ENCODE results near the gene NETO2. TPM values are rescaled to one million over a fixed set of nuclear protein-coding genes. Genes with fewer than 3 reads are reported as not detected.
A peak's percentile ranks its signal among the peaks of the same experiment; 100 is the strongest.
"Not testable (repeated sequence)": the region's sequence is repeated elsewhere in the genome, so short reads cannot be mapped to it uniquely, and the experiment has no call there.

NETO2 gene, protein sequence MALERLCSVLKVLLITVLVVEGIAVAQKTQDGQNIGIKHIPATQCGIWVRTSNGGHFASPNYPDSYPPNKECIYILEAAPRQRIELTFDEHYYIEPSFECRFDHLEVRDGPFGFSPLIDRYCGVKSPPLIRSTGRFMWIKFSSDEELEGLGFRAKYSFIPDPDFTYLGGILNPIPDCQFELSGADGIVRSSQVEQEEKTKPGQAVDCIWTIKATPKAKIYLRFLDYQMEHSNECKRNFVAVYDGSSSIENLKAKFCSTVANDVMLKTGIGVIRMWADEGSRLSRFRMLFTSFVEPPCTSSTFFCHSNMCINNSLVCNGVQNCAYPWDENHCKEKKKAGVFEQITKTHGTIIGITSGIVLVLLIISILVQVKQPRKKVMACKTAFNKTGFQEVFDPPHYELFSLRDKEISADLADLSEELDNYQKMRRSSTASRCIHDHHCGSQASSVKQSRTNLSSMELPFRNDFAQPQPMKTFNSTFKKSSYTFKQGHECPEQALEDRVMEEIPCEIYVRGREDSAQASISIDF
- total RNA-seq (under 1 TPM; 0.29 to 0.38 TPM), polyA plus RNA-seq (under 1 TPM in 1 of 3 donors, not detected in 2; 0.91 TPM), total RNA-seq (0 to 24.7 (median 0.72) reads per million in 6 experiments)

DNA sequence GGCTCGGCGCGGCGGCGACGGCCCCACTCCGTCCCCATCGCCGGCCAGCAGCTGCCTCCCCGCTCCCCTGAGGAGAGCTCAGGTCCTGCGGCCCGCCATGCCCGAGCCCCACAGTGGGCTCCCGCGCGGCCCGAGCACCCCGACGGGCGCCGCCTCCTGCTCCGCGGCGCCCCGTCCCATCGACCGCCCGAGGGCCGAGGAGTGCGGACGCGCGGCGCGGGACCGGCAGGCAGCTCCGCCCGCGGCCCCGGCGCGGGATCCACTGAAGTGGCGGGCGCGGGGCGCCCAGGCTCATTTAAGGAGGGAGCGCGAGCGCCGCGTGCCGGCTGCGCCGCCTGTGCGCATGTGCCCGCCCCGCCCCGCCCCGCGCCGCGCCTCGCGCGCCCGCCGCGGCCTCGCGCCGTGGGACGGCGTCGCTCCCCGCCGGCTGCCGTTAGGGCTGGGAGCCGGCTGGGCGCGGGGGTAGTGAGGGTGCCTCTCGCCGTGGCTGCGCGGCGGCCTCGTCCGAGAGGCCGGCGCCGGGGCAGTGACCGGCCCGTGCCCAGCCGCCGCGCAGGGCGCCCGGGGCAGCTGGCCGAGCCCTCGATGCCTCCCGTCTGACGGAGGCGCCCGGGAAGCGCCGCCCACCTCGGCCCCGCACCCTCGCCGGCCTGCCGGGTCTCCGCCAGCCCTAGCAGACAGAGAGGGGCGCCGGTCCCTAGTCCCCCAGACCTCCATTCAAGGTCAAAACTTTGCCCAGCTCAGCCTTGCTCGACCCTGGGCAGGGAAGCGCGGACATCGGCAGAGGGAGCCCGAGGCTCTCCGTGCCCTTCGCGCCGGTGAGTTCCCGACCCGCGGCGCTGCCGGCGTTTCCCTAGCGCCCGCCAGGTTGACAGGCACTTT lies at the start of gene NETO2:
Gene NETO2 (minus strand): TSS at position 269 of the 882 bp plus-strand sequence. CDS start 333 bp downstream, outside the sequence.
- Mint-ChIP-seq H3K27me3 (peaks cover 15 to 34% (median 27%) of the 10 kb centered on the region in 5 donors), H3K4me3 (peak within 1 kb of the TSS; percentile 61 to 88 (median 81)), H3K36me3 (peaks cover 0 to 5% (median 0%) of the 10 kb centered on the region in 3 donors), H3K9me3 (peaks cover 0 to 6% (median 0%) of the 10 kb centered on the region in 9 donors), H3K27ac (peak within 1 kb of the TSS in 2 of 10 donors; percentile 14 to 37), H3K4me1 (peaks cover 8 to 21% (median 15%) of the 10 kb centered on the region in 4 donors)
- POLR2A ChIA-PET, result interaction anchor here (1.0 kb wide), 1 partner anchor 170 kb away, joined by 3 read pairs; no protein-coding TSS in a partner anchor
- ATAC-seq (peak; percentile 64 to 74), DNase-seq (peak in 9 of 10 donors; percentile 10 to 52 (median 33))

DNA sequence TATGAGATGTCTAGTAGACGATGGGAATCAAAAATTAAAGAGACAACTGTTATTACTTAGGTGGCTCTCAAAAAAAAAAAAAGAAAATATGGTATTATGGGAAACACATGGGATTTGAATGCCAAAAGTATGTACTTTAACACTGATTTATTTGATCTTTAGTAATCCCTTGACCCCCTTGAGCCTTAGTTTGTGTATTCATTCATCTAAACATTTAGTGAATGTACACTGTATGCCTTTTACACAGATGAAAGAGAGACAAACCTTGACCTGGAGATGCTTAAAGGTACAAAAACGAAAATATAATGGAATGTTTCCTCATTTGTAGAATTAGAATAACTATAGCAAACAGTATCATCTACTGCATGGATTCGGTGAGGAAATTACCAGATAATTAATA lies 38.6 kb upstream of the NETO2 start:
- ATAC-seq (no peak), DNase-seq (no peak)
- Mint-ChIP-seq H3K36me3 (peaks cover 4 to 24% (median 23%) of the 10 kb centered on the region in 3 donors), H3K4me3 (no peak overlapping the region), H3K27me3 (no peaks in the 10 kb centered on the region), H3K4me1 (peaks cover 0 to 2% (median under 1%) of the 10 kb centered on the region in 4 donors), H3K27ac (no peak overlapping the region), H3K9me3 (peaks cover 0 to 23% (median 6%) of the 10 kb centered on the region in 9 donors)
- POLR2A ChIA-PET, result no interaction called here

DNA sequence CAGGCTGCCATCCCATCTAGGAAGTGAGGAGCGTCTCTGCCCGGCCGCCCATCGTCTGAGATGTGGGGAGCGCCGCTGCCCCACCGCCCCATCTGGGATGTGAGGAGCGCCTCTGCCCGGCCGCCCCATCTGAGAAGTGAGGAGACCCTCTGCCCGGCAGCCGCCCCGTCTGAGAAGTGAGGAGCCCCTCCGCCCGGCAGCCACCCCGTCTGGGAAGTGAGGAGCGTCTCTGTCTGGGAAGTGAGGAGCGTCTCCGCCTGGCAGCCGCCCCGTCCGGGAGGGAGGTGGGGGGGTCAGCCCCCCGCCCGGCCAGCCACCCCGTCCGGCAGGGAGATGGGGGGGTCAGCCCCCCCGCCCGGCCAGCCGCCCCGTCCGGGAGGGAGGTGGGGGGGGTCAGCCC lies 37.3 kb upstream of the NETO2 start:
- H3K27ac Mint-ChIP-seq, POLR2A ChIA-PET, H3K4me1 Mint-ChIP-seq, ATAC-seq, DNase-seq, H3K4me3 Mint-ChIP-seq, H3K27me3 Mint-ChIP-seq: not testable (repeated sequence)
- Mint-ChIP-seq H3K9me3 (peaks cover 0 to 23% (median 6%) of the 10 kb centered on the region in 9 donors), H3K36me3 (peaks cover 4 to 24% (median 23%) of the 10 kb centered on the region in 3 donors)

DNA sequence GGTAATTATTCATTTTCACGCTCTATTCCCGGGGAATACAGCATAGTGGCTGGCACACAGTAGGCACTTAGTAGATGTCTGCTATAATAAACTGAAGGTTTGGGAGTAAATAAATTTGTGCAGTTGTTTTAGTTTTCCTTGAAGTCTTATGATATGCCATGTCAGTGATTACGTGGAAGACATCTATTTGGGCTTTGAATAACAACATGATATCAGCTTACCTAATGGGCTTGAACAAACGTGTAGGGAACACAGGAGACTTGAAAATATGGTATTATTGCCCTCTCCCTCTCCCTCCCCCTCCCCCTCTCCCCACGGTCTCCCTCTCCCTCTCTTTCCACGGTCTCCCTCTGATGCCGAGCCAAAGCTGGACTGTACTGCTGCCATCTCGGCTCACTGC lies 36.3 kb upstream of the NETO2 start:
- H3K4me3 Mint-ChIP-seq, result no peak overlapping the region
- DNase-seq, result no peak
- peaks cover 4 to 20% (median 18%) of the 10 kb centered on the region in 3 donors for H3K36me3 Mint-ChIP-seq
- H3K9me3 Mint-ChIP-seq, result peaks cover 0 to 18% (median 4%) of the 10 kb centered on the region in 9 donors
- POLR2A ChIA-PET, result no interaction called here
- no peaks in the 10 kb centered on the region for H3K27me3 Mint-ChIP-seq
- H3K27ac Mint-ChIP-seq, result no peak overlapping the region
- peaks cover 0 to 3% (median under 1%) of the 10 kb centered on the region in 4 donors for H3K4me1 Mint-ChIP-seq
- no peak for ATAC-seq

DNA sequence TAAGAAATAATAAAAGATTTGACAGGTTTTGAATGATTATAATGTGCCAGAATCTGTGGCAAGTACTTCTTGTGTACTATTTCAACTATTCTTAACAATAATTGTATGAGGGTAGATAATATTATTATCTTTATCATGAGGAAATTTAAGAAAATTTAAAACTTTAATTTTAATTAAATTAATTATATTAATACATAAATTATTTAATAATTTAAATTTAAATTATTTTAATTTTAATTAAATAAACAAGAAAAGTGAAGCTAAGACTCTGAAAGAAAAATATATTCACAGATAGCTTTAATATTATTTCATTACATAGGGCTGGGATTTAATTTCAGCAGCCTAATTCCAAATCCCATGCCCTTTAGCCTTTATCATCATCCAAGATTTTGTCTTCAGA lies 31.4 kb upstream of the NETO2 start:
- no peak overlapping the region for H3K27ac Mint-ChIP-seq
- no peak for ATAC-seq
- H3K27me3 Mint-ChIP-seq, result no peaks in the 10 kb centered on the region
- H3K9me3 Mint-ChIP-seq, result peaks cover 0 to 6% (median 2%) of the 10 kb centered on the region in 9 donors
- peaks cover 0 to 7% (median under 1%) of the 10 kb centered on the region in 4 donors for H3K4me1 Mint-ChIP-seq
- H3K36me3 Mint-ChIP-seq, result peaks cover 4 to 14% (median 9%) of the 10 kb centered on the region in 3 donors
- no peak overlapping the region for H3K4me3 Mint-ChIP-seq
- POLR2A ChIA-PET, result no interaction called here
- no peak for DNase-seq

DNA sequence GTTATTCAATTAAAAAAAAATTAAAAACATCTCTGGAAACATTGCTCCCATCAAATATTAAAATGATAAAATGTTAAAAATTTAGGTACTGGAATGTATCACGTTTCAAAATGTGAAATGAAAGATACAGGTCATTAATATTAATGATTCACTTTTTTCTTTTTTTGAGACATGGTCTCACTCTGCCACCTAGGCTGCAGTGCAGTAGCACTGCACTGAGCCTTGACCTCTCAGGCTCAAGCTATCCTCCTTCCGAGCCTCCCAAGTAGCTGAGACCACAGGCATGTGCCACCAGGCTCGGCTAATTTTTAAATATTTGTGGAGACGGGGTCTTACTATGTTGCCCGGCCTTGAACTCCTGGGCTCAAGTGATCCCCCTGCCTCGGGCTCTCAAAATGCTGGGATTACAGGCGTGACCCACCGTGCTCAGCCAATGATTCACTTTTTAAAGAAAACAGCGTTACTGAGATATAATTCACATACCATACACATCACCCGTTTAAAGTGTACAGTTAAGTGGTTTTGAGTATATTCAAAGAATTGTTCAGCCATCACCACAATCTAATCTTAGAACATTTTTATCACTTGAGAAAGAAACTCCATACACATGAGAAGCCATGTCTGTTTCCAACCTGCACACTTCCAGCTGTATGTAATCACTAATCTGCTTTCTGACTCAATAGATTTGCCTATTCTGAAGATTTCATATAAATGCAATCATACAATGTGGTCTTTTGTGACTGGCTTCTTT lies 19.1 kb upstream of the NETO2 start:
- ATAC-seq, result no peak
- Mint-ChIP-seq H3K27ac (no peak overlapping the region), H3K4me3 (no peak overlapping the region), H3K27me3 (no peaks in the 10 kb centered on the region), H3K4me1 (no peaks in the 10 kb centered on the region), H3K9me3 (no peaks in the 10 kb centered on the region), H3K36me3 (peaks cover 14 to 30% (median 23%) of the 10 kb centered on the region in 3 donors)
- DNase-seq, result no peak
- POLR2A ChIA-PET, result no interaction called here

DNA sequence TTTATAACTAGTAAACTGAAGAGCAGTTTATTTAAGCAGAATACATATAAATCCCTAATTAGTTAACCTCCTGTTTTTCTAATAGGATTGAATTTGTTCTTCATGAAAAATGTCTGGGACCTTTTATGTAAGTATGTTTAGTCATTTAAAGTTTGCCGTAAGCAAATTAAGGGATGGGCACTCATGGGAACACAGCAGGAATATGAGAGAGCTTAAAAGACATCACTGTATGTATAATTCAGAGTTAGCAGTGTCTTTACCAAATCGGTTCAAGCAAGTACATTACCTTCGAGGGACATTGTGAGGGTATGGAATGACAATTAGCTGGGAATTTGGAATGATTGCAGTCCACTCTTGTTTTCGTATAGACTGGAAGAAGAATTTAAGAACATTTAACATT lies 17.7 kb upstream of the NETO2 start:
- DNase-seq, result no peak
- Mint-ChIP-seq H3K4me1 (no peaks in the 10 kb centered on the region), H3K9me3 (peaks cover 0 to 6% (median 0%) of the 10 kb centered on the region in 9 donors), H3K4me3 (no peak overlapping the region), H3K36me3 (peaks cover 22 to 41% (median 36%) of the 10 kb centered on the region in 3 donors), H3K27ac (peak overlapping the region in 1 of 10 donors; percentile 5), H3K27me3 (no peaks in the 10 kb centered on the region)
- POLR2A ChIA-PET, result no interaction called here
- ATAC-seq, result no peak

DNA sequence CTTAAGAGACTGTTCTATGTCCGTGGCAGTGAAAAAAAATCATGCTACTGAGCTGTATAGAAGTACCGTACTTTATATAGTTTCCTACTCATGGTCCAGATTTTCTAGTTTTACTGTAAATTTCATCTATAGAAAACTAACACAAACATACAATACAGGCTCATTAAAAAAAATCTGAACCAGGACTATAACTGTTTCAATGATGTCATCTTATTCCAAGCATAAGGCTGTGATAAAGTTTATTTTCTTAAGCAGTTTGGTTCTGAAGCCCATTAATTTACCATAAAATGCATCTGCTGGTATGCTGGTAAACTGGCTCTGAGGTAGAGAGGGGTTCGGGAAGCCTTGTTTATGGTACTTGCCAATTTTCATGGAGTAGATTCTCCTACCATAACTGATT lies 16.7 kb upstream of the NETO2 start:
- H3K27ac Mint-ChIP-seq, result no peak overlapping the region
- peaks cover 27 to 49% (median 44%) of the 10 kb centered on the region in 3 donors for H3K36me3 Mint-ChIP-seq
- H3K4me1 Mint-ChIP-seq, result no peaks in the 10 kb centered on the region
- ATAC-seq (no peak), DNase-seq (no peak)
- POLR2A ChIA-PET, result no interaction called here
- peaks cover 0 to 8% (median 0%) of the 10 kb centered on the region in 9 donors for H3K9me3 Mint-ChIP-seq
- H3K4me3 Mint-ChIP-seq, result no peak overlapping the region
- H3K27me3 Mint-ChIP-seq, result no peaks in the 10 kb centered on the region

DNA sequence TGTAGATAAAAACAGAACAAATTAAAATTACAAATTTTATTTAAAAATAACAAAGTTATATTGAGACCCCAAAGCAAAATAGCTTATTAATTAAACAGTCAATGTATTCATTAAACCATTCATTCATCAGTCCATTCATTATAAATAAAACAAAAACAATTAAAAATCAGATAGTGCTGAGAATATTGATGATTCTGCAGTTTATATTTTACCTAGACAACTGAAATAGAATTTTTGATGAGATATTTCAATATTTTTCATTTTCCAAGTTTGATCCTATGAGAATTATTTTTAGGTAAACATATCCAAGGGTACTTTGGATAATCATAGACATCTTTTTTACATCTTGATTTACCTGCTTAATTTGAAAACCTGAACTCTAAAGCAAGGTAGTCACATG lies 15.2 kb upstream of the NETO2 start:
- POLR2A ChIA-PET, result no interaction called here
- Mint-ChIP-seq H3K9me3 (peaks cover 0 to 10% (median 3%) of the 10 kb centered on the region in 9 donors), H3K36me3 (peaks cover 29 to 57% (median 54%) of the 10 kb centered on the region in 3 donors), H3K27ac (no peak overlapping the region), H3K4me1 (no peaks in the 10 kb centered on the region), H3K4me3 (no peak overlapping the region), H3K27me3 (no peaks in the 10 kb centered on the region)
- ATAC-seq (no peak), DNase-seq (no peak)

DNA sequence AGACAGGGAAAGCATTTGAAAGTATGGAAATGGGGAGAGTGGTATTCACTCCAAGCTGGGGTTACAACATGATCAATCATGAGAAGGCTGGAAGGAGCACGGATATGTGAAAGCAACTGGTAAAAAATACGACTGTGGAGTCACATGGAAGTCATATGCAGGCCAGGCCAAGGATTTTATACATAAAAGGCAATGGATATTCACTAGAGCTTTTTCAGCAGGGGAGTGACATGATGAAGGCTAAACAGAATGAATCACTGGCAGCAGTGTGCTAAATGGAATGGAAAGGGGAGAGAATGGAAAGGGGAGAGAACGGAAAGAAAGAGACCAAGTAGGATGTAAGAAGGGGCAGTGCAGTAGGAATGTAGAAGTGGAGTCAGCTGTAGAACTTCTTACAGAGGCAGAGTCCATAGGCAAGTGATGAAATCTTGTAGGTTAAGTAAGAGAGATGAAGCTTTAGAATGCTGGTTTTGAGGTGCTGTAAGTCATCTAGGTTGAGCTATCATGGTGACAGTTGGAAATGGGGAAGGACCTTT lies 13.0 kb upstream of the NETO2 start:
- POLR2A ChIA-PET, result no interaction called here
- ATAC-seq (no peak), DNase-seq (no peak)
- Mint-ChIP-seq H3K9me3 (peaks cover 6 to 29% (median 14%) of the 10 kb centered on the region in 9 donors), H3K27me3 (no peaks in the 10 kb centered on the region), H3K27ac (no peak overlapping the region), H3K4me1 (no peaks in the 10 kb centered on the region), H3K36me3 (peaks cover 48 to 74% (median 65%) of the 10 kb centered on the region in 3 donors), H3K4me3 (no peak overlapping the region)

DNA sequence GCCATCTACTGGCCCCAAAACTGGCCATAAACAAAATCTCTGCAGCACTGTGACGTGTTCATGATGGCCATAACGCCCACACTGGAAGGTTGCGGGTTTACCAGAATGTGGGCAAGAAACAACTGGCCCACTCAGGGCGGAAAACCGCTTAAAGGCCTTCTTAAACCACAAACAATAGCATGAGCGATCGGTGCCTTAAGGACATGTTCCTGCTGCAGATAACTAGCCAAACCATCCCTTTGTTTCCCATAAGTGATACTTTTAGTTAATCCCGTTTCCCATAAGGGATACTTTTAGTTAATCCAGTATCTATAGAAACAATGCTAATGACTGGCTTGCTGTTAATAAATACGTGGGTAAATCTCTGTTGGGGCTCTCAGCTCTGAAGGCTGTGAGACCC lies 8.8 kb upstream of the NETO2 start:
- H3K27ac Mint-ChIP-seq, DNase-seq, H3K27me3 Mint-ChIP-seq, ATAC-seq, H3K4me1 Mint-ChIP-seq, POLR2A ChIA-PET, H3K4me3 Mint-ChIP-seq: not testable (repeated sequence)
- H3K9me3 Mint-ChIP-seq, result peaks cover 10 to 53% (median 27%) of the 10 kb centered on the region in 9 donors
- peaks cover 46 to 61% (median 49%) of the 10 kb centered on the region in 3 donors for H3K36me3 Mint-ChIP-seq

DNA sequence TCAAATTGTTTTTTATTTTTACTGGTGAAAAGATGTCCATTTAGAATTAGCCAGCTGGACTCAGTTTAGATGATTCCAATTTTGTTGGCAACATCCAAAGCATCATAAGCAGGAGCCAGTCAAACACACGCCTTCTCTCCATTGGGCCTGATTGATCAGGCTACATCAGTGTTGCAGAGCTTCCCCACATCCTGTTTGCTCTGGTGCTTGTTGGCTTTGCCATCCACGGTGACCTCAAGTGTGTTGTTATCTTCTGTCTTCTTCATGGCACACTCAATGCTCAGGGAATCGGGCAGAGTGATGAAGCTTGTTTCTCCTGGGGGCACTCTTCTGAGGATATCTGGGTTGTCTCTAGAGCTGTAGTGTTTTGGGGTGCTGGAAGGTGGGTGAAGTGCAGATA lies 6.3 kb upstream of the NETO2 start:
- no peak overlapping the region for H3K4me3 Mint-ChIP-seq
- peaks cover 10 to 52% (median 27%) of the 10 kb centered on the region in 9 donors for H3K9me3 Mint-ChIP-seq
- H3K27ac Mint-ChIP-seq, result no peak overlapping the region
- no peak for DNase-seq
- ATAC-seq, result no peak
- peaks cover 29 to 39% (median 34%) of the 10 kb centered on the region in 3 donors for H3K36me3 Mint-ChIP-seq
- POLR2A ChIA-PET, result no interaction called here
- peaks cover 0 to 5% (median 1%) of the 10 kb centered on the region in 4 donors for H3K4me1 Mint-ChIP-seq
- peaks cover under 1 to 10% (median 6%) of the 10 kb centered on the region in 5 donors for H3K27me3 Mint-ChIP-seq

Measured in naive thymus-derived CD8-positive, alpha-beta T cell (primary cell).